HepG2 (cell line): ENCODE measurements around the gene FMNL1. TPM values are rescaled to one million over a fixed set of nuclear protein-coding genes. Genes with fewer than 3 reads are reported as not detected.

Experiments used
- BORCS8-MEF2B ChIP-seq: sonication (generic); formaldehyde crosslinking; IDR thresholded peaks from 2 replicates; pipeline ENCODE4 v1.8.0; 2022; ENCODE audit warnings: mild to moderate bottlenecking, missing genetic modification reagents
- CBX2 ChIP-seq, 2 experiments: fragments of 200-600 bp in 1 of 2; sonication (generic); formaldehyde crosslinking in 1 of 2; IDR thresholded peaks; 2 replicates each; pipeline versions ENCODE4 v1.7.0 to v1.8.1; 2018 to 2022; ENCODE audit warnings: low read depth in 2 of 2, low read length in 1 of 2, mild to moderate bottlenecking in 1 of 2, missing genetic modification reagents in 1 of 2
- DNMT3B ChIP-seq: conservative IDR thresholded peaks from 2 replicates; pipeline ENCODE4 v1.6.1; 2016; ENCODE audit warnings: missing biosample characterization, control low read depth
- DR1 ChIP-seq: sonication (generic); formaldehyde crosslinking; IDR thresholded peaks from 2 replicates; pipeline ENCODE4 v1.8.0; 2021; ENCODE audit warnings: mild to moderate bottlenecking, missing genetic modification reagents, inconsistent platforms
- FOXP1 ChIP-seq, 2 experiments: fragments of 450-650 bp in 1 of 2; IDR thresholded peaks; 2 replicates each; pipeline ENCODE4 v1.6.1; 2017 to 2018; ENCODE audit warnings: antibody characterized with exemption in 1 of 2
- GPN1 ChIP-seq: sonication (generic); formaldehyde crosslinking; IDR thresholded peaks from 2 replicates; pipeline ENCODE4 v1.5.1; 2020; ENCODE audit warnings: missing genetic modification reagents, borderline replicate concordance
- HMGA1 ChIP-seq: sonication (generic); formaldehyde crosslinking; conservative IDR thresholded peaks from 2 replicates; pipeline ENCODE4 v1.4.0; 2020; ENCODE audit warnings: missing genetic modification reagents
- HNRNPLL ChIP-seq: fragments of 200-400 bp; formaldehyde crosslinking; IDR thresholded peaks from 2 replicates; pipeline ENCODE4 v1.6.1; 2017; ENCODE audit warnings: mild to moderate bottlenecking, low read depth, low read length; ENCODE audit not compliant: poor library complexity, severe bottlenecking
- IKZF4 ChIP-seq: sonication (generic); formaldehyde crosslinking; IDR thresholded peaks from 2 replicates; pipeline ENCODE4 v1.5.1; 2020; ENCODE audit warnings: borderline replicate concordance, mild to moderate bottlenecking, low read depth, missing genetic modification reagents; ENCODE audit errors: not compliant biosample characterization
- JDP2 ChIP-seq: sonication (generic); formaldehyde crosslinking; IDR thresholded peaks from 2 replicates; pipeline ENCODE4 v1.8.1; 2022; ENCODE audit warnings: missing genetic modification reagents, borderline replicate concordance
- LCORL ChIP-seq, 2 experiments: fragments of 450-650 bp in 1 of 2; sonication (generic) in 1 of 2; formaldehyde crosslinking in 1 of 2; IDR thresholded peaks; 2 replicates each; pipeline versions ENCODE4 v1.5.0 to v1.6.1; 2017 to 2020; ENCODE audit warnings: antibody characterized with exemption in 1 of 2, missing genetic modification reagents in 1 of 2
- NFIC ChIP-seq: IDR thresholded peaks from 2 replicates; pipeline ENCODE4 v1.6.1; 2012; ENCODE audit warnings: mild to moderate bottlenecking, low read length, inconsistent platforms
- POLR2G ChIP-seq: fragments of 200-400 bp; formaldehyde crosslinking; IDR thresholded peaks from 2 replicates; pipeline ENCODE4 v1.6.1; 2018; ENCODE audit warnings: mild to moderate bottlenecking, low read depth, low read length, moderate library complexity
- RBM22 ChIP-seq: fragments of 200-400 bp; formaldehyde crosslinking; optimal IDR thresholded peaks from 2 replicates; pipeline ENCODE3; 2017; ENCODE audit warnings: mild to moderate bottlenecking, low read length, moderate library complexity
- REXO4 ChIP-seq: sonication (generic); formaldehyde crosslinking; IDR thresholded peaks from 2 replicates; pipeline ENCODE4 v1.8.0; 2022; ENCODE audit warnings: missing genetic modification reagents, mild to moderate bottlenecking, borderline replicate concordance
- SALL2 ChIP-seq: sonication (generic); formaldehyde crosslinking; IDR thresholded peaks from 2 replicates; pipeline ENCODE4 v1.8.1; 2023; ENCODE audit warnings: mild to moderate bottlenecking, missing genetic modification reagents, inconsistent platforms
- SOX6 ChIP-seq, 2 experiments: fragments of 450-650 bp in 1 of 2; sonication (generic) in 1 of 2; formaldehyde crosslinking in 1 of 2; IDR thresholded peaks; 2 replicates each; pipeline versions ENCODE4 v1.4.0 to v1.6.1; 2017 to 2020; ENCODE audit warnings: antibody characterized with exemption in 1 of 2, mild to moderate bottlenecking in 1 of 2, missing genetic modification reagents in 1 of 2
- ZBTB25 ChIP-seq: IDR thresholded peaks from 2 replicates; pipeline ENCODE4 v1.6.1; 2018; ENCODE audit warnings: missing genetic modification reagents
- ZBTB7B ChIP-seq: sonication (generic); formaldehyde crosslinking; IDR thresholded peaks from 2 replicates; pipeline ENCODE4 v1.4.0; 2020; ENCODE audit warnings: missing genetic modification reagents
- ZFP82 ChIP-seq: sonication (generic); formaldehyde crosslinking; IDR thresholded peaks from 2 replicates; pipeline ENCODE4 v1.5.1; 2020; ENCODE audit warnings: mild to moderate bottlenecking, missing genetic modification reagents, borderline replicate concordance
- ZNF225 ChIP-seq: sonication (generic); formaldehyde crosslinking; IDR thresholded peaks from 2 replicates; pipeline ENCODE4 v1.4.0; 2020; ENCODE audit warnings: mild to moderate bottlenecking, missing genetic modification reagents
- ZNF331 ChIP-seq: sonication (generic); formaldehyde crosslinking; IDR thresholded peaks from 2 replicates; pipeline ENCODE4 v1.4.0; 2020; ENCODE audit warnings: missing genetic modification reagents
- ZNF383 ChIP-seq: sonication (generic); formaldehyde crosslinking; IDR thresholded peaks from 2 replicates; pipeline ENCODE4 v1.4.0; 2020; ENCODE audit warnings: missing genetic modification reagents, mild to moderate bottlenecking, borderline replicate concordance
- ZNF644 ChIP-seq: IDR thresholded peaks from 2 replicates; pipeline ENCODE4 v1.6.1; 2016; ENCODE audit warnings: low read depth
- ZNF772 ChIP-seq: sonication (generic); formaldehyde crosslinking; IDR thresholded peaks from 2 replicates; pipeline ENCODE4 v1.5.0; 2020; ENCODE audit warnings: mild to moderate bottlenecking, missing genetic modification reagents
- ZNF775 ChIP-seq: sonication (generic); formaldehyde crosslinking; IDR thresholded peaks from 2 replicates; pipeline ENCODE4 v1.4.0; 2020; ENCODE audit warnings: missing genetic modification reagents, mild to moderate bottlenecking, moderate library complexity, borderline replicate concordance
- ZNF878 ChIP-seq: sonication (generic); formaldehyde crosslinking; IDR thresholded peaks from 2 replicates; pipeline ENCODE4 v1.8.1; 2023; ENCODE audit warnings: mild to moderate bottlenecking, missing genetic modification reagents, moderate library complexity
- polyA plus RNA-seq, 8 experiments: library from polyadenylated mRNA; depleted of rRNA in 3 of 8; stranded (reverse) in 7 of 8; unstranded in 1 of 8; fragments of >200 nt; fragmentation: Illumina TruSeq in 4 of 8; extraction: Trizol in 4 of 8; gene quantifications; 2 replicates each; pipeline versions ENCODE4 v1.2.1 to v1.2.3, GENCODE V29; 2011 to 2016; ENCODE audit warnings: low read depth in 4 of 8, missing spikeins in 1 of 8, mixed read lengths in 1 of 8; ENCODE audit not compliant: insufficient read depth in 1 of 8
- total RNA-seq, 5 experiments: library from RNA; depleted of rRNA; stranded (reverse); fragments of >200 nt; fragmentation: Illumina TruSeq; extraction: Trizol; gene quantifications; 2 replicates each; pipeline ENCODE4 v1.2.3, GENCODE V29; 2016; ENCODE audit warnings: low read depth in 1 of 5
- TF ChIP-seq, protein P1 (sequence below): sonication (generic); formaldehyde crosslinking; IDR thresholded peaks from 2 replicates; pipeline ENCODE4 v1.4.0; 2020; ENCODE audit warnings: missing genetic modification reagents
- TF ChIP-seq, protein P2 (sequence below): IDR thresholded peaks from 2 replicates; pipeline ENCODE4 v1.6.1; 2016; ENCODE audit warnings: low read depth

The FMNL1 gene
- total and polyA plus RNA-seq, 2 of the 13 experiments (the other 11 are each of a cell fraction or from before 2014, with no cell fraction given), result 0.53 to 0.70 TPM

- peak; percentile 18; the same call in 1 of the 2 replicates for TF ChIP-seq POLR2G
- TF ChIP-seq ZNF644 (CRISPR knock-in tag), result no peak
- TF ChIP-seq HMGA1 (CRISPR knock-in tag), result no peak
- peak; percentile 40; the same call in 1 of the 2 replicates for TF ChIP-seq ZNF878 (CRISPR knock-in tag)
- no peak for TF ChIP-seq SOX6 (IDR thresholded peaks at IDR 0.05)
- no peak for TF ChIP-seq SOX6 (CRISPR knock-in tag; IDR thresholded peaks at IDR 0.05)
- peak; percentile 79; the same call in 1 of the 2 replicates for TF ChIP-seq ZFP82 (CRISPR knock-in tag)
- TF ChIP-seq BORCS8-MEF2B, result no peak
- TF ChIP-seq, protein P1, sequence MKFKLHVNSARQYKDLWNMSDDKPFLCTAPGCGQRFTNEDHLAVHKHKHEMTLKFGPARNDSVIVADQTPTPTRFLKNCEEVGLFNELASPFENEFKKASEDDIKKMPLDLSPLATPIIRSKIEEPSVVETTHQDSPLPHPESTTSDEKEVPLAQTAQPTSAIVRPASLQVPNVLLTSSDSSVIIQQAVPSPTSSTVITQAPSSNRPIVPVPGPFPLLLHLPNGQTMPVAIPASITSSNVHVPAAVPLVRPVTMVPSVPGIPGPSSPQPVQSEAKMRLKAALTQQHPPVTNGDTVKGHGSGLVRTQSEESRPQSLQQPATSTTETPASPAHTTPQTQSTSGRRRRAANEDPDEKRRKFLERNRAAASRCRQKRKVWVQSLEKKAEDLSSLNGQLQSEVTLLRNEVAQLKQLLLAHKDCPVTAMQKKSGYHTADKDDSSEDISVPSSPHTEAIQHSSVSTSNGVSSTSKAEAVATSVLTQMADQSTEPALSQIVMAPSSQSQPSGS (CRISPR knock-in tag), result no peak
- no peak for TF ChIP-seq REXO4 (CRISPR knock-in tag)
- no peak for TF ChIP-seq LCORL (IDR thresholded peaks at IDR 0.05)
- no peak for TF ChIP-seq LCORL (CRISPR knock-in tag; IDR thresholded peaks at IDR 0.05)
- TF ChIP-seq RBM22, result no peak
- no peak for TF ChIP-seq DNMT3B (CRISPR knock-in tag)
- TF ChIP-seq JDP2, result no peak
- TF ChIP-seq FOXP1 (IDR thresholded peaks at IDR 0.05), result no peak
- TF ChIP-seq FOXP1 (CRISPR knock-in tag; IDR thresholded peaks at IDR 0.05), result no peak
- TF ChIP-seq ZNF775, result no peak
- no peak for TF ChIP-seq CBX2 (IDR thresholded peaks at IDR 0.05; ENCODE audit: low read depth, low read length)
- no peak for TF ChIP-seq CBX2 (CRISPR knock-in tag; IDR thresholded peaks at IDR 0.05; ENCODE audit: low read depth)
- no peak for TF ChIP-seq ZNF331 (CRISPR knock-in tag)
- TF ChIP-seq IKZF4 (CRISPR knock-in tag), result no peak
- TF ChIP-seq, protein P2, sequence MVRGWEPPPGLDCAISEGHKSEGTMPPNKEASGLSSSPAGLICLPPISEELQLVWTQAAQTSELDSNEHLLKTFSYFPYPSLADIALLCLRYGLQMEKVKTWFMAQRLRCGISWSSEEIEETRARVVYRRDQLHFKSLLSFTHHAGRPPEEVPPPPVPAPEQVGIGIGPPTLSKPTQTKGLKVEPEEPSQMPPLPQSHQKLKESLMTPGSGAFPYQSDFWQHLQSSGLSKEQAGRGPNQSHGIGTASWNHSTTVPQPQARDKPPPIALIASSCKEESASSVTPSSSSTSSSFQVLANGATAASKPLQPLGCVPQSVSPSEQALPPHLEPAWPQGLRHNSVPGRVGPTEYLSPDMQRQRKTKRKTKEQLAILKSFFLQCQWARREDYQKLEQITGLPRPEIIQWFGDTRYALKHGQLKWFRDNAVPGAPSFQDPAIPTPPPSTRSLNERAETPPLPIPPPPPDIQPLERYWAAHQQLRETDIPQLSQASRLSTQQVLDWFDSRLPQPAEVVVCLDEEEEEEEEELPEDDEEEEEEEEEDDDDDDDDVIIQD (CRISPR knock-in tag), result no peak
- TF ChIP-seq HNRNPLL, result no peak
- no peak for TF ChIP-seq NFIC
- TF ChIP-seq SALL2 (CRISPR knock-in tag), result 0 out of 2 replicates have a peak, but pooled peaks have one; percentile 20
- TF ChIP-seq ZNF225 (CRISPR knock-in tag), result no peak
- TF ChIP-seq ZNF383 (CRISPR knock-in tag), result no peak
- TF ChIP-seq ZNF772 (CRISPR knock-in tag), result no peak
- TF ChIP-seq GPN1 (CRISPR knock-in tag), result no peak
- TF ChIP-seq ZBTB7B (CRISPR knock-in tag), result no peak
- no peak for TF ChIP-seq ZBTB25 (CRISPR knock-in tag)
- TF ChIP-seq DR1, result no peak
Observed at GRCh38 chr17:45172232-45172540, 49.5 kb upstream of the FMNL1 start (continued).
